ENCODE data around the gene MINDY4. TPM values are rescaled to one million over a fixed set of nuclear protein-coding genes. Genes with fewer than 3 reads are reported as not detected.

The MINDY4 gene
- total and polyA plus RNA-seq, 8 donors: 1.6 to 22.8 (median 6.4) TPM; not detected in 1

DNA sequence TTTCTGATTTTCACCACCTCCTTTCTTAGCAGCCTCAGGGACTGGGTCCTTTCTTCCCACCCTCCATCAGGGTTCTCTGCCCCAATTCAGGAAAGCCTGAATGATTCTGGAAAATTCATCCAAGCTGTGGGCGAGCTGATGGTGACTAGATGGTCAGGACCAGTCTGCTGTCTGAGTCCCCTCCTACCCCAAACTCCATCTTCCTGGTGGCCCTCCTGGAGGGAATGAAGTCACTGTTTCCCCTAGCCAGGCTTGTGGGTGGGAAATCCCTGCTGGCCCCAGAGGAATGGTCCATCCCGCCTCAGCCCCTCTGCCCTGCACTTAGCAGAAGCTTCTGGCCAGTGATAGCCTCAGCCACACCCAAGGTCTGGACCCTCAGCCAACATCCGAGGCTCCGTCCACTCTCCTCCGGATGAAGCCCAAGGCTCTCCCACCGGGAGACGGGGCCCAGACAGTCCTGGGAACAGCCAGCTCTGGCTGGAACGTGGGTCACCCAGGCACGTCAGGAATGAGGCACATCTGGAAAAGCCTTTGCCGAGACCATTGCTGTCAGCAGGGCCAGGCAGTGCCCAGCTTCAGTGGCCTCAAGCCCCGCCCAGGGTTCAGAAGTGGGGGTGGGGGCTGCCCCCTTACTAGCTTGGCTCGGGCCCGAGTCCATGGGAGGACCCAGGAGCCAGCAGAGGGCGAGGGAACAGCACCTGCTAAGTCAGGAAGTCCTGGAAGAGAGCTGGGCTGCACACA lies 136.5 kb downstream of the MINDY4 start:
- no peak for DNase-seq
- H3K4me3 ChIP-seq: no peak overlapping the region
- TF ChIP-seq EP300 (IDR thresholded peaks at IDR 0.05) (no peak), POLR2AphosphoS5 (IDR thresholded peaks at IDR 0.05) (no peak), POLR2A (IDR thresholded peaks at IDR 0.05) (no peak)
- TF ChIP-seq, protein P1, sequence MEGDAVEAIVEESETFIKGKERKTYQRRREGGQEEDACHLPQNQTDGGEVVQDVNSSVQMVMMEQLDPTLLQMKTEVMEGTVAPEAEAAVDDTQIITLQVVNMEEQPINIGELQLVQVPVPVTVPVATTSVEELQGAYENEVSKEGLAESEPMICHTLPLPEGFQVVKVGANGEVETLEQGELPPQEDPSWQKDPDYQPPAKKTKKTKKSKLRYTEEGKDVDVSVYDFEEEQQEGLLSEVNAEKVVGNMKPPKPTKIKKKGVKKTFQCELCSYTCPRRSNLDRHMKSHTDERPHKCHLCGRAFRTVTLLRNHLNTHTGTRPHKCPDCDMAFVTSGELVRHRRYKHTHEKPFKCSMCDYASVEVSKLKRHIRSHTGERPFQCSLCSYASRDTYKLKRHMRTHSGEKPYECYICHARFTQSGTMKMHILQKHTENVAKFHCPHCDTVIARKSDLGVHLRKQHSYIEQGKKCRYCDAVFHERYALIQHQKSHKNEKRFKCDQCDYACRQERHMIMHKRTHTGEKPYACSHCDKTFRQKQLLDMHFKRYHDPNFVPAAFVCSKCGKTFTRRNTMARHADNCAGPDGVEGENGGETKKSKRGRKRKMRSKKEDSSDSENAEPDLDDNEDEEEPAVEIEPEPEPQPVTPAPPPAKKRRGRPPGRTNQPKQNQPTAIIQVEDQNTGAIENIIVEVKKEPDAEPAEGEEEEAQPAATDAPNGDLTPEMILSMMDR (IDR thresholded peaks at IDR 0.05): no peak
- H3K4me1 ChIP-seq: peaks cover 13 to 61% (median 34%) of the 10 kb centered on the region in 4 donors
- no peaks in the 10 kb centered on the region for H3K9me3 ChIP-seq
- H3K27ac ChIP-seq: peak overlapping the region in 2 of 5 donors; percentile 37 to 60
- intact Hi-C loops (cut with DNase I; ENCODE audit: low total_unique reads): no loop called here
- H3K36me3 ChIP-seq: no peaks in the 10 kb centered on the region
- WGBS, 5 donors: 72 to 80% (median 75%) methylated on average over 13 to 14 of the region's 14 CpGs
- peaks cover 0 to 7% (median 0%) of the 10 kb centered on the region in 3 donors for H3K27me3 ChIP-seq

DNA sequence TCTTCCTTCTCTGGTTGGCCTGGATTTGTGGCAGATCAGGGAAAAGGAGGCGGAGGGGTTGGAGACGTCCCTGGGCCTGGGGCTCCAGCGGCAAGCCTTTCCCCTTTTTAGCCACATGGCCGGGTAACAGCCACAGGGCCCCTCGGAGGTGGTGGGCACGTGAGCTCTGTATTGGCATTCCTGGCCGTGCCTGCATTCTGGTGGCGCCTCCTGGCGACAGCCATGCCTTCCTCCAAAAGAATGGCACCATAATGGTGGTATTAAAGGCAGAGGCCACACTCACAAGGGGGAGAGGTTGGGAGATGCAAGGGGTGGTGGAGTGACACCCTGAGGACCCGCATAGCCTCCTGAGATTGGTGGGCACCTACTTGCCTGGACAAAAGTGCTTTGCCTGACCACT lies 137.5 kb downstream of the MINDY4 start:
- WGBS, 5 donors: 73 to 94% (median 87%) methylated on average over 6 to 10 of the region's 10 CpGs
- peaks cover 13 to 61% (median 35%) of the 10 kb centered on the region in 4 donors for H3K4me1 ChIP-seq
- H3K27me3 ChIP-seq: peaks cover 0 to 7% (median 0%) of the 10 kb centered on the region in 3 donors
- no peaks in the 10 kb centered on the region for H3K9me3 ChIP-seq
- no peak overlapping the region for H3K4me3 ChIP-seq
- H3K27ac ChIP-seq: peak overlapping the region in 1 of 5 donors; percentile 60
- no peak for DNase-seq
- H3K36me3 ChIP-seq: no peaks in the 10 kb centered on the region
- intact Hi-C loops (cut with DNase I; ENCODE audit: low total_unique reads): no loop called here
- TF ChIP-seq POLR2AphosphoS5 (IDR thresholded peaks at IDR 0.05) (no peak), POLR2A (IDR thresholded peaks at IDR 0.05) (no peak), EP300 (IDR thresholded peaks at IDR 0.05) (no peak)
- TF ChIP-seq, protein P1 (IDR thresholded peaks at IDR 0.05): no peak

DNA sequence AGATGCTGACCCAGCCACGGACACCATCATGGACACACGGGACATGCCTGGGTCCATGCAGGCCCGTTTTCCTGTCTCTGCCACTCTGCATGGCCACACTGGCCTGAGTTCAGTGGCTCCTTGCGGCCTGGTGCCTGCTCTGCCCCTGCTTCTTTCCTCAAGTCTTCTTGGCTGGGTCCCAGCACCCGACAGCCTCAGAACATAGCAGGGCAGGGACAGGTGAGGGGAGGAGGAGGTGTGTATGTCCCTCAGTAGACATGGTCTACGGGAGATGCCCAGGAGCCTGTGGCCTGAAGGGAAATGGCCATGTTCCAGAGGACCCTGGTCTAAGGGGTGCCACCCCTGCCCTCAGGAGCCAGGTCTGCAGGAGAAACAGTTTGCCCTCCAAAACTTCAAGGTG lies 138.2 kb downstream of the MINDY4 start:
- H3K4me1 ChIP-seq: peaks cover 14 to 69% (median 40%) of the 10 kb centered on the region in 4 donors
- no peak for DNase-seq
- peaks cover 0 to 7% (median 0%) of the 10 kb centered on the region in 3 donors for H3K27me3 ChIP-seq
- intact Hi-C loops (cut with DNase I; ENCODE audit: low total_unique reads): no loop called here
- H3K27ac ChIP-seq: peak overlapping the region in 2 of 5 donors; percentile 79 to 82
- 81 to 90% (median 86%) methylated on average over 2 to 6 of the region's 6 CpGs for WGBS, 5 donors
- no peaks in the 10 kb centered on the region for H3K9me3 ChIP-seq
- H3K4me3 ChIP-seq: no peak overlapping the region
- TF ChIP-seq POLR2A (IDR thresholded peaks at IDR 0.05) (no peak), EP300 (IDR thresholded peaks at IDR 0.05) (no peak), POLR2AphosphoS5 (IDR thresholded peaks at IDR 0.05) (no peak)
- TF ChIP-seq, protein P1 (IDR thresholded peaks at IDR 0.05): no peak
- no peaks in the 10 kb centered on the region for H3K36me3 ChIP-seq

DNA sequence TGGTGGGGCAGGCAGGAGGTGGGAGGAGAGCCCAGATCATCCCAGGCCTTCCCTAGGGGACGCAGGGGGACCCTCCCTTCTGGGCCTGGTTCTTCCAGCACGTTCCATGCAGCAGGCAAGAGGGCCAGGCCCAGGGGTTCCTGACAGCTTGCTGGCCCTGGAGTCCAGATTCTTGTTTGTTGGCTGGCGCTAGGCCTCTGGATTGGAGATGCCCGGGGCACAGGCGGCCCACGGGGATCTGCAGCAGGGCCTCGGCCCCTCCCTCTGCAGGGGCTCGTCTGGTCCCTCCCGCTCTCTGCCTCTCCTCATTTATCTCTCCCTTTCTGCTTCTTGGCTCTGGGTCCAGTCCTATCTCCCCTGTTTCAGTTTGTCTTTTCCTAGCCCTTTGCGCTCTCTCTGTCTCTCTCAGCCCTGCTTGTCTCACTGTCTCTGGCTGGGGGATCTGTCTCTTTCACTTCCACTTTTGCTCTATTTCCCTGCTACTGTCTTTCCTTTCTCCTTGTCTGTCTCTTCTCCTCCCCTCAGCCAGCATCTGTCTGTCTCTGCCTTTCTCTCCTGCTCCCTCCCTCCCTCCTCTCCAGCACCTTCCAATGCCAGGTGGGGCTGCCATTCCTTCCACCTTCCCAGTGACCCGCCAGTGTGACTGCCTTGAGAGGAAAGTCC lies 139.3 kb downstream of the MINDY4 start:
- peak in 1 of 2 donors; percentile 55 for DNase-seq
- TF ChIP-seq POLR2AphosphoS5 (IDR thresholded peaks at IDR 0.05) (no peak), POLR2A (IDR thresholded peaks at IDR 0.05) (no peak), EP300 (IDR thresholded peaks at IDR 0.05) (no peak)
- TF ChIP-seq, protein P1 (IDR thresholded peaks at IDR 0.05): no peak
- Histone ChIP-seq H3K4me1 (peaks cover 14 to 68% (median 40%) of the 10 kb centered on the region in 4 donors), H3K27me3 (peaks cover 0 to 7% (median 0%) of the 10 kb centered on the region in 3 donors), H3K27ac (peak overlapping the region in 4 of 5 donors; percentile 26 to 82 (median 70)), H3K36me3 (no peaks in the 10 kb centered on the region), H3K4me3 (no peak overlapping the region), H3K9me3 (no peaks in the 10 kb centered on the region)
- intact Hi-C loops (cut with DNase I; ENCODE audit: low total_unique reads): no loop called here
- WGBS, 5 donors: 63 to 82% (median 72%) methylated on average over 7 to 11 of the region's 11 CpGs
